ENCODE measurements around the gene SRCAP.

SRCAP gene

DNA sequence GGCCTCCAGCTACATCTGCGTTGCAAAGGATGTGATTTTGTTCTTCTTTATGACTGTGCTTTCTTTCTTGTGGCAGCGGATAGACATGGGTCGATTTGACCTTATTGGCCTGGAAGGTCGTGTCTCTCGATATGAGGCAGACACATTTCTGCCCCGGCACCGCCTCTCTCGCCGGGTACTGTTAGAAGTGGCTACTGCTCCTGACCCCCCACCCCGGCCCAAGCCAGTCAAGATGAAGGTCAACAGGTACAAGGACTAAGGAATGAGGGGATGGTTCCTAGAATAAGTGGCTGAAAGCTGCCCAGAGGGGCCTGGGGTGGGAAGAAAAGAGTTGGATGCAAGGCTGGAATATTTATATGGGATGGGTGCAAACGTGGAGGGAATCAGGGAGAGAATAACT is 21.1 kb downstream of the SRCAP start:
- ChIA-PET CTCF (interaction anchor here (2.4 kb wide), 1 partner anchor 11 kb away, joined by 6 read pairs; no protein-coding TSS in a partner anchor), POLR2A (no interaction called here)
- no peak for DNase-seq (ENCODE audit: extremely low spot score)
- TF ChIP-seq, protein P1, sequence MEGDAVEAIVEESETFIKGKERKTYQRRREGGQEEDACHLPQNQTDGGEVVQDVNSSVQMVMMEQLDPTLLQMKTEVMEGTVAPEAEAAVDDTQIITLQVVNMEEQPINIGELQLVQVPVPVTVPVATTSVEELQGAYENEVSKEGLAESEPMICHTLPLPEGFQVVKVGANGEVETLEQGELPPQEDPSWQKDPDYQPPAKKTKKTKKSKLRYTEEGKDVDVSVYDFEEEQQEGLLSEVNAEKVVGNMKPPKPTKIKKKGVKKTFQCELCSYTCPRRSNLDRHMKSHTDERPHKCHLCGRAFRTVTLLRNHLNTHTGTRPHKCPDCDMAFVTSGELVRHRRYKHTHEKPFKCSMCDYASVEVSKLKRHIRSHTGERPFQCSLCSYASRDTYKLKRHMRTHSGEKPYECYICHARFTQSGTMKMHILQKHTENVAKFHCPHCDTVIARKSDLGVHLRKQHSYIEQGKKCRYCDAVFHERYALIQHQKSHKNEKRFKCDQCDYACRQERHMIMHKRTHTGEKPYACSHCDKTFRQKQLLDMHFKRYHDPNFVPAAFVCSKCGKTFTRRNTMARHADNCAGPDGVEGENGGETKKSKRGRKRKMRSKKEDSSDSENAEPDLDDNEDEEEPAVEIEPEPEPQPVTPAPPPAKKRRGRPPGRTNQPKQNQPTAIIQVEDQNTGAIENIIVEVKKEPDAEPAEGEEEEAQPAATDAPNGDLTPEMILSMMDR (IDR thresholded peaks at IDR 0.05; ENCODE audit: control extremely low read depth, extremely low read depth, low read depth, missing control alignments) = no peak

DNA sequence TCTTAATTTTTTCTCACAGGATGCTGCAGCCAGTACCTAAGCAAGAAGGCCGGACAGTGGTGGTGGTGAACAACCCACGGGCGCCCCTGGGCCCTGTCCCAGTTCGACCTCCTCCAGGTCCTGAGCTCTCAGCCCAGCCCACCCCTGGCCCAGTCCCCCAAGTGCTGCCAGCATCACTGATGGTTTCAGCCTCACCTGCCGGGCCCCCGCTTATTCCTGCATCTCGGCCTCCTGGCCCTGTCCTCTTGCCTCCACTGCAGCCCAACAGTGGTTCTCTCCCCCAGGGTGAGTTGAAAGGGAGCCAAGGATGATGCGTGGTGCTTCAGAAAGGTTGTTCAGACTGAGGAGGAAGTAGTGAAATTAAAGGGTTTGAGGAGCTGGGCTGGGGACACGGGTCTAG is 21.7 kb downstream of the SRCAP start:
- DNase-seq (ENCODE audit: extremely low spot score) = no peak
- ChIA-PET CTCF (interaction anchor here (1.2 to 2.4 kb wide), 3 partner anchors 11 to 23 kb away, joined by 3 to 6 read pairs (median 4); no protein-coding TSS in a partner anchor), POLR2A (no interaction called here)
- TF ChIP-seq, protein P1 (IDR thresholded peaks at IDR 0.05; ENCODE audit: control extremely low read depth, extremely low read depth, low read depth, missing control alignments) = no peak

DNA sequence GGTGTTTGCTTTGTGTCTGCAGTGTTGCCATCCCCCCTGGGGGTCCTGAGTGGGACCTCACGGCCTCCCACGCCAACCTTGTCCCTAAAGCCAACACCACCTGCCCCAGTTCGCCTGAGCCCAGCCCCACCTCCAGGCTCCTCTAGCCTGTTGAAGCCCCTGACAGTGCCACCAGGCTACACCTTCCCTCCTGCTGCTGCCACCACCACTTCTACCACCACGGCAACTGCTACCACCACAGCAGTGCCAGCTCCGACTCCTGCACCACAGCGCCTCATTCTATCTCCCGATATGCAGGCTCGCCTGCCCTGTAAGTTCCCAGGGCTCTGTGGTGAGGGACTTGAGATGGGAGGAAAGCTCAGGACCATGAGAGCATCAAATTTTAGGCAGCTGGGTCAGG is 22.2 kb downstream of the SRCAP start:
- TF ChIP-seq, protein P1 (IDR thresholded peaks at IDR 0.05; ENCODE audit: control extremely low read depth, extremely low read depth, low read depth, missing control alignments) = no peak
- ChIA-PET POLR2A (no interaction called here), CTCF (interaction anchor here (1.2 to 2.4 kb wide), 5 partner anchors 11 to 23 kb away, joined by 3 to 6 read pairs (median 3); no protein-coding TSS in a partner anchor)
- DNase-seq (ENCODE audit: extremely low spot score) = no peak

DNA sequence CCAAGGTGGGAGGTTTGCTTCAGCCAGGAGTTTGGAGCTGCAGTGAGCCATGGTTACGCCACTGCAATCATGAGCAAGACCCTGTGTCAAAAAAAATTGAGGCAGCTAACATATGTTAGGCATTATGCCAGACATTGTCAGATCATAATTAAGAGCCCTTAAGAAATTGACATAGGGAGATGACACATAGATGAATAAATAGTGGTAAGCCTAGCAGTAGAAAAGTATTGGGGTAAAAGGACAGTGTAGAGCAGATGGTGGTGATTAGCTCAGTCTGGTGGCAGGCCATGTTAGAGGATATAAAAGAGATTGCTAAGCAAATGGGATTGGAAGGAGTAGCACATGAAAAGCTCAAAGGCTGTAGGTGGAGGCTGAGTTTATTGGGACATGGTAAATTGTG is 22.6 kb downstream of the SRCAP start:
- no peak for DNase-seq (ENCODE audit: extremely low spot score)
- TF ChIP-seq, protein P1 (IDR thresholded peaks at IDR 0.05; ENCODE audit: control extremely low read depth, extremely low read depth, low read depth, missing control alignments) = no peak
- ChIA-PET CTCF (interaction anchor here (1.0 to 2.4 kb wide), 6 partner anchors 11 to 84 kb away, joined by 3 to 6 read pairs (median 3); no protein-coding TSS in a partner anchor), POLR2A (no interaction called here)

DNA sequence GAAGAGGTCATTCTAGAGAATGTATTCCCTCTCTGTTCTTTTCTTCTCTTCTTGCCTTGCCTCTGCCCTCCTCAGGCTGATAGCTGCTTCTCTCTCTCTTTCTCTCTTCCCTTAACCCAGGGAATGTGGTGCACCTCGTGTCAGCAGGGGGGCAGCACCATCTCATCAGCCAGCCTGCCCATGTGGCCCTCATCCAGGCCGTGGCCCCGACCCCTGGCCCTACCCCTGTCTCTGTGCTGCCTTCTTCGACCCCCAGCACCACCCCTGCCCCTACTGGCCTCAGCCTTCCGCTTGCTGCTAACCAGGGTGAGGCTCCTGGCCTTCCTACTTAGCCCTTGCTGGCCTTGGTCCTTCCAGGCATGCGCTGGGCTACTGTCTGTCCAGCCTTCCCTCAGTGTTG is 23.5 kb downstream of the SRCAP start:
- POLR2A ChIA-PET = no interaction called here

DNA sequence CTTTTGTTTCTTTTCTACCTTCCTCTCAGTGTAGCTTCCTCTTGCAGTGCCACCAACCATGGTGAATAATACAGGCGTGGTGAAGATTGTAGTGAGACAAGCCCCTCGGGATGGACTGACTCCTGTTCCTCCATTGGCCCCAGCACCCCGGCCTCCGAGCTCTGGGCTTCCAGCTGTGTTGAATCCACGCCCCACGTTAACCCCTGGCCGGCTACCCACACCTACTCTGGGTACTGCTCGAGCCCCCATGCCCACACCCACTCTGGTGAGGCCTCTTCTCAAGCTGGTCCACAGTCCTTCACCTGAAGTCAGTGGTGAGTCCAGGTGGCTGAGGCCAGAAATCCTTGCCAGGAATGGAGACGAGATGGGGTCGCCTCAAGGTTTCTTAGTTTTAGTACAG is 23.9 kb downstream of the SRCAP start:
- TF ChIP-seq, protein P1 (IDR thresholded peaks at IDR 0.05; ENCODE audit: control extremely low read depth, extremely low read depth, low read depth, missing control alignments) = no peak
- ChIA-PET POLR2A (interaction anchor here (1.2 kb wide), 1 partner anchor 62 kb away, joined by 3 read pairs; no protein-coding TSS in a partner anchor), CTCF (interaction anchor here (0.7 to 3.1 kb wide), 6 partner anchors 11 to 219 kb away, joined by 3 to 10 read pairs (median 4); no protein-coding TSS in a partner anchor)
- no peak for DNase-seq (ENCODE audit: extremely low spot score)

More for the DNA sequence above, 23.5 kb downstream of the SRCAP start:
- CTCF ChIA-PET = interaction anchor here (1.0 to 3.1 kb wide), 7 partner anchors 10 to 219 kb away, joined by 3 to 10 read pairs (median 4); no protein-coding TSS in a partner anchor
- DNase-seq (ENCODE audit: extremely low spot score) = no peak
- TF ChIP-seq, protein P1 (IDR thresholded peaks at IDR 0.05; ENCODE audit: control extremely low read depth, extremely low read depth, low read depth, missing control alignments) = peak; percentile 32

All from GM10248 (cell line).